GM19238 (cell line): ENCODE results near the gene RPH3AL.
"Not testable (repeated sequence)": the region's sequence is repeated elsewhere in the genome, so short reads cannot be mapped to it uniquely, and the experiment has no call there.

Experiments
- DNase-seq: peaks from one replicate; pipeline ENCODE4 v3.0.0; 2011; ENCODE audit warnings: low spot score; ENCODE audit not compliant: insufficient read length

Gene RPH3AL

GRCh38 chr17:204427-205147 is 148.0 kb downstream of the RPH3AL start:
- no peak for DNase-seq

DNA sequence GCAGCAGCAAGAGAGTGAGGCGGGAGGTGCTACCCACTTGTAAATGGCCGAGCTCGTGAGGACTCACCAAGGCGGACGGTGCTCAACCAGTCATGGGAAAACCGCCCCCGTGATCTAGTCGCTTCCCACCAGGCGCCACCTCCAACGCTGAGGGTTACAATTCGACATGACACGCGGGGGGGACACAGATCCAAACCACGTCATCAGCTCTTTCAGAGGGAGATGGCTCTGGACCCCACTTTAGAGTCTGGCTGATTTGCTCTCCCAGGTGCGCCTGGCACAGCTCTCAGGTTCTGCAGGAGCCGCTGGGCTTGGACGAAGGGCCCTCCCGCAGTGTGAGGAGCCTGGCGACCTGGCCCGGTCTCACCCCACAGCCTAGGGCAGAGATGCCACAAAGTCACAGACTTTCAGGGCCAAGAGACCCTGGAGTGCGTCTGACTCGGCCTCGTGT is 150.1 kb downstream of the RPH3AL start:
- DNase-seq, result no peak

- DNase-seq, result not testable (repeated sequence)
Measured at GRCh38 chr17:201736-202135, 150.9 kb downstream of the RPH3AL start.

DNA sequence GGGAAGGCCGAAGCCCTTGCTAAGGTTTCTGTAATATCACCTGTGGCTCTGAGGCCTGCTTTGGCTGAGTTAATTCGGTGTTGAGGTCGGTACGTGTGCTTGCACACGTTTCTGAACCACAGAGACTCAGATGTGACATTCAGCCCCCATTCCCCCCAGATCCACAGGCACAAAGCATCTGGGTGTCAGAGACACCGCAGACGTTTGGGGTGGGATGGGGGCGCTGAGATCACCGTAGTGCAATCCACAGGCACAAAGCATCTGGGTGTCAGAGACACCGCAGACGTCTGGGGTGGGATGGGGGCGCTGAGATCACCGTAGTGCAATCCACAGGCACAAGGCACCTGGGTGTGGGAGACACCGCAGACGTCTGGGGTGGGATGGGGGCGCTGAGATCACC is 151.3 kb downstream of the RPH3AL start:
- DNase-seq, result not testable (repeated sequence)

DNA sequence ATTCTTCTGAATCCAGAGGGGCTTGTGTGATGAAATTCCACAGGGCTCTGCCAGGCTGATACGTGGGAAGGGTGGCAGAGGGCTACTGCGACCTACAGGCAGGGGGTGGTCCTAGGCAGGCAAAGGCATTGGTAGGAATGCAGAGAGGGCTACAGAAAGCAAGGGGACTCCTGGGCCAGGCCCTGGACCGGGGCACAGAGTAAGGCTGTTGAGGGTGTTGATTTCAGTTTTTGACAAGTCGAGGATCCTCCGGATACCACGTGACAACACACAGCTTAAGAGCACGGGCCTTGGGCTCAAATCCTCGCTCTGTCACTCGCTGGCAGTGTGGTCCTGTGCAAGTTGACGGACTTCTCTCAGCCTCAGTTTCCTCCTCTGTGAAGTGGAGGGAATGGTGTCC is 152.0 kb downstream of the RPH3AL start:
- DNase-seq, result no peak

DNA sequence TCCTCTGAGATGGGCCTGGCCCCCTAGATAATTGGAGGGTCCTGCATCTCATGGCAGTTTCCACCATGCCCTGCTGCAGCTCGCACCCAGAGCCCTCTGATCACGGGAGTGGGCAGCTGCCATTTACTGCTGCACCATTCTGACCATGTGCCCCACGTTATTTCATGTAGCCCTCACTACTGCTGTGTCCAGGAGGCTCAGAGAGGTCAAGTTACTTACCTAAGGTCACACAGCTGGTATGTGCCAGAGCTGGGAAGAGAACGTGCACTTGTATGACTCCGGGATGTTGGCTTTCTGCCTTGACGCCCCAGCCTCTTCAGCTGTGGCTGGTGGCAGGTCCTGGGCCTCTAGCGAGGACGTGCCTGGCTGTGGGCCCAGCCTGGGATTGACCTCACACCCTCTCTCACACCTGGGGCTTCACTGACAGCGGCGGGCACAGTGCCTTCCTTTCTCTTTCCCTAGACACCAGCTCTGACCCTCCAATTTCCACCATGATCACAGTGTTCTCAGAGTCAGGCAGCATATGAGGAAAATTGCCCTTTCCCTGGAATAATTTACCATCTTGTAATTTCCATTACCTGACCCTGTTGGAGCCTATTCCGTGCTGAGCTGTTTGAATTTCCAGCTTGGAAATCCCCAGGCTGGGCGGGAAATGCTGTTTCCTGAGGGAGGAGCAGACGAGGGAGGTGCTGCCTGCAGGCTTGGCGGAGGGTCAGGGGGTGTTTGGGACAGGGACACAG is 152.6 kb downstream of the RPH3AL start:
- no peak for DNase-seq

DNA sequence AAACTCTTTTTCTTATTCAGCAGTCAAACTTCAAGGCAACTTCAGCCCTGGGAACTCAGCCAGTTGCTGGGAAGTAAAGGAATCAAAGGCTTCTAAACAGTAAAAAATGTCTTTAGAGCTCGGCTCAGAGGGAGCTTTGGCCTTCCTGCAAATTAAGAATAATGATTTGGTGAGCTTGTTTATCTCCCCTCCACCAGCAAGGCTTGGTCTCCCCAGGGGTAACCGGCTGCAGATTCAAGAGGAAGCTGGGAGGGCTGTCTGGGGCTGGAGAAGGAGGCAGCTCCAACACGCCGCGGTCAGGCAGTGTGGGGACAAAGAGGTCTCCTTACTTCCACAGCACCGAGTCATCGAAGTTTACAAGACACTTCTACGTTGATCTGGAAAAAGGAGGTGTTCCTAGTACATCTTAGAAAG is 153.4 kb downstream of the RPH3AL start:
- no peak for DNase-seq

DNA sequence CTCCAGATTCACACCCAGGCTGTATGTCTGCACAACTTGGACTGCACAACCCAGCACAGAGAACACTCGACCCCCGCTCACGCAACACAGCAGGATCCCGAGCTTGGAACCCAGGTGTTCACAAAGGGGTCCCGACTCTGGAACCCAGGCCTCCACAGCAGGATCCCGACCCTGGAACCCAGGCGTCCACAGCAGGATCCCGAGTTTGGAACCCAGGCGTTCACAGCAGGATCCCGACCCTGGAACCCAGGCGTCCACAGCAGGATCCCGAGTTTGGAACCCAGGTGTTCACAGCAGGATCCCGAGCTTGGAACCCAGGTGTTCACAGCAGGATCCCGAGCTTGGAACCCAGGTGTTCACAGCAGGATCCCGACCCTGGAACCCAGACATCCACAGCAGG is 154.4 kb downstream of the RPH3AL start:
- not testable (repeated sequence) for DNase-seq

- no peak for DNase-seq
Measured at GRCh38 chr17:197352-197751, 155.3 kb downstream of the RPH3AL start.

DNA sequence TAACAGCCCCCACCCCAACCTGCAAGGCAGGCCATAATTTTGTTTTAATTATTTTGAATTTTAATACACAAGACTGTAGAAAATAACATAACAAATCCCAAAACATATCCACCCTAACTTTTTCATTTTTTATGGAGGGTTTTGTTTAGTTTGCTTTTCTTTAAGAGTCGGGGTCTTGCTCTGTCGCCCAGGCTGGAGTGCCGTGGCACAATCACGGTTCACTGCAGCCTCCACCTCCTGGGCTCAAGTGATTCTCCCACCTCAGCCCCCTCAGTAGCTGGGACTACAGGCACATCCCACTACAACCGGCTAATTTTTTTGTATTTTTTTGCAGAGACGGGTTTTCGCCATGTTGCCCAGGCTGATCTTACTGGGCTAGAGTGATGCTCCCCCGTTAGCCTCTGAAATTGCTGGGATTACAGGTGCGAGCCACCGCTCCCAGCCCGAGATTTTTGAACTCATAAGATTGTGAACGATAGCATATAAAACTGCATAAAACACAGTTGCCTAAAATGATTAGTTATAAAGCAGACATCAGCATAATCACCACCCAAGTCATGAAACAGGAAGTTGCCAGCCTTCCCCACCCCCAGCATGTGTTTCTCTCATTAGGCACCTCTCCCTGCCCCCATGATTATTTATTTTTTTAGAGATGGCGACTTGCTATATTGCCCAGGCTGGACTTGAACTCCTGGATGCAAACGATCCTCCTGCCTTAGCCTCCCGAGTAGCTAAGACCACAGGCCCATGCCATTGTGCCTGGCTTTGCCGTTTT is 157.6 kb downstream of the RPH3AL start:
- DNase-seq, result no peak

- DNase-seq, result no peak
Measured at GRCh38 chr17:193841-194806, 158.5 kb downstream of the RPH3AL start.

DNA sequence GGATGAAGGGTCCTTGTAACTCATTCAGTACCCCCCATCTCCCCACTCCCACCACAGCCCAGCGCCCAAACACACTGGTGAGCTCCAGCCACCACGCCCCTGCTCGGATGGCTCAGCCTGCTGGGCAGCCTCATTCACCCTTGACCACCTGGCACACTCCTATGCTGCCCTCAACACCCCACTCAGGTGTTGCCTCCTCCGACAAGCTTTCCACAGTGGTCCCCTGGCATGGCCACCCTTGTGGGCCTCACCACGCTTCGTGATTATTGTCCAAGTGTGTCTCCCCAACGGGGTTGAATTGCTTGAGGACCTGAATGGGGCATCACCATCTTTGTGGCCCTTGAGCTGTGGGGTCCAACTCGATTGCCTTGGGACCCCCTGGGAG is 159.2 kb downstream of the RPH3AL start:
- no peak for DNase-seq

DNA sequence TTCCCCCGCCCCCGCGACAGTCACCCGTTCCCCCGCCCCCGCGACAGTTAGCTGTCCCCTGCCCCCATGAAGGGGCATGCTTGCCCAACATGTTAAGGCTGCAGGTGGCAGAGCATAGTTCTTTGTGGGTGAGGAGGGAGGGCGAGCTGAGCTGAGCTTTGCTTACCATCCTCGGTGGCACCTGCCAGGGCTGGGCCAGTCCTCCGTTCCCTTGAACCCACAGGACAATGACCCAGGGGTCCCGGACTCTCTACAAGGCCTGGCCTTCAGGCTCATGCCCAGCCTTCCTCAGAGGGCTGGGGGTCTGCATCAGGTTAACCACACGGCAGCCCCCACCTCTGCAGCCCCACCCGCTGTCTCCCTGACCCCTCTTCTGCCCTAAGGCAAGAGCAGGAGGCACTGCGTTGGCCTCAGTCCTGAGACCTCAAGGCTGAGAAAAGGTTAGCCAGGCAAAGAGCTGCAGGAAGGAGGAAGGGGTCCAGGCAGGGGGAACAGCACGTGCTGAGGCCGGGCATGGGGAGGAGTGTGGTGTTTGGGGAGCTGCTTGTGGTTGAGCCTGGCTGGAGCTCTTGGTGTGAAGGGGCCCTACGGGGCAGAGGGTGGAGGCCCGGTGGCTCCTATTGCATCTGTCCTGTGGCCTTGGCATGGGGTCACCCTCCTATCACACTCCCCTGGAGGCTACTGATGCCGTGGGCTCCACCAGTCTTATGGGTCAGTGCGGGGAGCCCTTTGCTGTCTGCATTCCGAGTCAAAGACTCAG is 159.8 kb downstream of the RPH3AL start:
- no peak for DNase-seq

DNA sequence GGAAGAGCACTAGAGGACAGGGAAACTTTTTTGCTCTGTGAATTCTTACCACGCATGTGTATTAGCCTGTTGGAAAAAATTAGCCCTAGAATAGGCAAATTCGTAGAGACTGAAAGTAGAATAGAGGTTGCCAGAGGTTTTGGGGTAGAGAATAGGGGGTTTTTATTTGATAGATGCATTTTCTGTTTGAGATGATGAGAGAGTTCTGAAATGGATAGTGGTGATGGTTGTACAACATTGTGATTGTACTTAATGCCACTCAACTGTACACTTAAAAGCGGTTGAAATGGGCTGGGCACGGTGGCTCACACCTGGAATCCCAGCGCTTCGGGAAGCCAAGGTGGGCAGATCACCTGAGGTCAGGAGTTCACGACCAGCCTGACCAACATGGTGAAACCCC is 163.2 kb downstream of the RPH3AL start:
- no peak for DNase-seq

DNA sequence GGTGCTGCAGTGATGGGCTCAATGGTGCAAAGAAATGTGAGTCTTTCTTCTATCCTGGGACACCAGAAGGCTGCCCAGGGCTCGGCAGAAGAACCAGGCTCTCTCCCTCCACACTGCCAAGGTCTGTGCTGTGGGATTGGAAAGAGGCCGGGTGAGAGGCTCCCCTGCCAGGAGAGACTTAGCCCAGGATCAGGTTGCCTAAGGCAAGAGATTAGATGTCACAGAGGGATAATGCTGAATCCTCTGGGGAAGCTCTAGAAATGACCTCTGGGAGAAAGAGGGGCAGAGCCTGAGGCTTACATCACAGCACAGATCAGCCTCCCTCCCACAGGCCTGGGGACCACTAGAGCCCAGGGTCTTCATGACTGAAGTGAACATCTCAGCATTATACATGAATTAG is 165.5 kb downstream of the RPH3AL start:
- no peak for DNase-seq

GRCh38 chr17:185445-186138 is 167.0 kb downstream of the RPH3AL start:
- no peak for DNase-seq

DNA sequence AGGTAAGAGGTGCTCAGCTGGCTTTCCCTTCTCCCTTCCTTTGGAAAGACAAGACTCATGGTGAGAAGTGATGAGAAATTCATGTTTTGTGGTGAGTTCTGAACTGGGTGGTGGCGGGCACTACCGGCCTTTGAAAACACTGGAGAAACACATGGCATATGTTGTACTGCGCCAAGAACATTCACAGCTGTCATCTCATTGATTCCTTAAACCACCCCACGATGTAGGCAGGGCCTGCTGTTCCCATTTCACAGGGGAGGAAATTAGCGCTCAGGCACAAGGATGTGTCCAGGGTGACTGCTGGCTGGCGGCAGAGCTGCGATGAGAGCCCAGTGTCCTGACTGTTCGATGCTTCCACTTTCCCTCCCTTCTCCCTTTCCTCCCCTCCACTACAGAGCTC is 169.6 kb downstream of the RPH3AL start:
- no peak for DNase-seq

- DNase-seq, result no peak
Measured at GRCh38 chr17:182050-182751, 170.4 kb downstream of the RPH3AL start.
